NCI-H2107 (cell line): ENCODE data around the gene PSMB10.
"Not testable (repeated sequence)": the region's sequence is repeated elsewhere in the genome, so short reads cannot be mapped to it uniquely, and the experiment has no call there.

Experiments
- DNase-seq: peaks from one replicate; lab custom pipeline; 2025; lab: John Stamatoyannopoulos, UW

The PSMB10 gene

GRCh38 chr16:67924140-67924906 lies 12.3 kb downstream of the PSMB10 start:
- DNase-seq = no peak

GRCh38 chr16:67923414-67924116 lies 13.1 kb downstream of the PSMB10 start:
- peak; percentile 60 for DNase-seq

GRCh38 chr16:67922740-67923139 lies 13.9 kb downstream of the PSMB10 start:
- DNase-seq = peak; percentile 60

- no peak for DNase-seq
Measured at GRCh38 chr16:67922221-67922620, 14.4 kb downstream of the PSMB10 start.

GRCh38 chr16:67919622-67920221 lies 16.9 kb downstream of the PSMB10 start:
- no peak for DNase-seq

- DNase-seq = no peak
Measured at GRCh38 chr16:67917852-67918236, 18.8 kb downstream of the PSMB10 start.

- DNase-seq = no peak
Measured at GRCh38 chr16:67917140-67917851, 19.4 kb downstream of the PSMB10 start.

- DNase-seq = no peak
Measured at GRCh38 chr16:67915831-67916723, 20.6 kb downstream of the PSMB10 start.

GRCh38 chr16:67915496-67915769 lies 21.2 kb downstream of the PSMB10 start:
- DNase-seq = not testable (repeated sequence)

GRCh38 chr16:67914758-67915495 lies 21.7 kb downstream of the PSMB10 start:
- DNase-seq = no peak

GRCh38 chr16:67910158-67910557 lies 26.5 kb downstream of the PSMB10 start:
- DNase-seq = no peak

- DNase-seq = no peak
Measured at GRCh38 chr16:67909056-67909742, 27.5 kb downstream of the PSMB10 start.

- no peak for DNase-seq
Measured at GRCh38 chr16:67907397-67908180, 29.1 kb downstream of the PSMB10 start.

- no peak for DNase-seq
Measured at GRCh38 chr16:67902831-67903230, 33.8 kb downstream of the PSMB10 start.

- DNase-seq = no peak
Measured at GRCh38 chr16:67901734-67902133, 34.9 kb downstream of the PSMB10 start.

- no peak for DNase-seq
Measured at GRCh38 chr16:67897231-67897630, 39.4 kb downstream of the PSMB10 start.

GRCh38 chr16:67893743-67894399 lies 42.8 kb downstream of the PSMB10 start:
- DNase-seq = no peak

GRCh38 chr16:67892899-67893742 lies 43.5 kb downstream of the PSMB10 start, which contains the start of gene PSKH1:
Gene PSKH1 (plus strand): TSS chr16:67893254. CDS start chr16:67908750, 15,496 bp downstream.
- peak; percentile 86 for DNase-seq
